NCI-H524 treated with DMSO at 0.1 percent for 48 hours (cell line): ENCODE results near the gene PCNX4.
A peak's percentile ranks its signal among the peaks of the same experiment; 100 is the strongest.
"Not testable (repeated sequence)": the region's sequence is repeated elsewhere in the genome, so short reads cannot be mapped to it uniquely, and the experiment has no call there.

Experiments used
- DNase-seq: peaks from one replicate; lab custom pipeline; 2025; lab: John Stamatoyannopoulos, UW

PCNX4 gene

DNA sequence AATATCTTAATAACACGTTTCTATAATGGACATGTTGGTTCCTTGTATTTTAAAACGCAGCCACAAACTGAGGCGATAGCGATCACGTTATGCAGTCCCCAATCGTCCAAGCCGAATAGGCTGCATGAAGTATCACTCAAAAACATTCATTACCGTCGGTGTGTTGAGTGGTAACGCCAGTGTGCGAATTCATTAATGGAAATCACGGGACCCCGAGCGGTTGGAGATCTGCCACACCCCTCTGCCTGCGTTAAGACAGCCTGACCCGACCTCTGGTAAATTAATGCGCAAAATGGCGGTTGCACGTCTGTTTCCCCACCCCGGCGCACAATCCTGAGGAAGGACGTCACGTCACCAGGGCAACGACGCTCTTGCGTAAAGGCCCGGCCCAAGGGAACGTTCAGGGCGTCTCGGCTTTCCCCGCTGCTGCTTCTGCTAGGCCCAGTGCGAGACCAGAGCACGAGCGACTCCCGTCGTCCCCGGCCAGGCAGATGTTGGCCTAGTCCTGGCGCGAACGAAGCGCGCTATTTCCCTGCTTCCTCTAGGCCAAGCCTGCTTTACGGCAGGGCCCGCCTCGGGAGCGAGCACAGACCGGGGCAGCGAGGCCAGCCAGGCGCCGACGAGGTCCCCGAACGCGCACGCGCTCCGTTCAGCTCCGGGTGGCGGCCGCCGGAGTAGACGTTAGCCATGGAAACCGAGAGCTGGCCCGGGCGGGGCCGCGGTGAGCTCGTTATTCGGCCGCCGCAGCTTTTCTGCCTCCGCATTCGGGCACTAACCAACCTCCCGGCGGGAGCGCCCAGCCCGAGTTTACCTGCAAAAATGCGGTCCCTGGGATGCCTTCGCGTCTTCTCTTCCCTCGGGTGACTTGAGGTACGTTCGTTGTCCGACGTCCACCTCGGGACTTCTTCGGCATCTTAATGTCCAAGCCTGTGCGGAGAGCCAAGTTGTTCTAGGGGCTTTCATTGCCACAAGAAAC is at the start of gene PCNX4:
TSS of gene PCNX4 (plus strand) at position 374 of the 976 bp plus-strand sequence. CDS start 15,716 bp downstream, outside the sequence.
- peak; percentile 100 for DNase-seq

DNA sequence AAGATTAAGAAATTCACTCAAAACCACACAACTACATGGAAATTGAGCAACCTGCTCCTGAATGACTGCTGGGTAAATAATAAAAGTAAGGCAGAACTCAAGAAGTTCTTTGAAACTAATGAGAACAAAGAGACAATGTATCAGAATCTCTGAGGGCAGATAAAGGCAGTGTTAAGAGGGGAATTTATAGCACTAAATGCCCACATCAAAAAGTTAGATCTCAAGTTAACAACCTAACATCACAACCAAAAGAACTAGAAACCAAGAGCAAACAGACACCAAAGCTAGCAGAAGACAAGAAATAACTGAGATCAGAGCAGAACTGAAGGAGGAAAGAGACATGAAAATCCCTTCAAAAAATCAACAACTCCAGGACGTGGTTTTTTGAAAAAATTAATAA is 43.7 kb upstream of the PCNX4 start:
- not testable (repeated sequence) for DNase-seq

DNA sequence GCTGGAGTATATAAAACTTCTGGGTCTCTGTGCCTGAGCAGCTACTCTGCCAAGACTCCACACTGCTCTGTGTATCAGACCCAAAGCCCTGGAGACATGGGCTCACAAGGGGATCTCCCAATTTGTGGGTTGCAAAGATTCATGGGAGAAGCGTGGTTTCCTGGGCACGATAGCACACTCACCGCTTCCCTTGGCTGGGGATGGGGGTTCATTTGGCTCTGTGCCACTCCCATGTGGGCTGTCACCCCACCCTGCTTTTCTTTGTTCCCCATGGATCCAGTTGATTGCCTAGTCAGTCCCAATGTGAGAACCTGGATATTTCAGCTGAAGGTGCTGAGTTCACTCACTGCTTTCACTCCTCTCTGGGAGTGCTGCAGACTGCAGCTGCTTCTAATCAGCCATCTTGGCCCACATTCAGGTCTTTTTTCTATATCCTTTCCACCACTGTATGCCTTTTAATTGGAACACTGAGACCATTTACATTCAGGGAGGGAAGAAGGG is 40.0 kb upstream of the PCNX4 start:
- no peak for DNase-seq

DNA sequence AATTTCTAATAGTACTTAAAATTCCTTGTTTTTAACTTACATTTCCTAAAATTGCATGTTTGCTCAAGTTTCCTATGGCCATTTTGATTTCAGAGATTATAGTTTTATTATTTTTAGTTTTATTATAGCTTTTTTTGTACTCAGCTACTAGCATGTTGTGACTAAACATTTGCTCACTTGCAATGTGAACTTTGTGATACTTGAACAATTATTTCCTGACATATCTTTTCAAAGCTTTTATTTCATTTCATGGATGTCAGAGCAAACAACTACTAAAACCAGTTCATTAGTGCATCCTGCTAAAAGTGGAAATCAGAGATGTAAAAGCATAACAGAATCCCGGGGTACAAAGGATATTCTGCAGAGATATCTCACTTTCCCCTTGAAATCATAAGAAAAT is 33.6 kb upstream of the PCNX4 start:
- no peak for DNase-seq

DNA sequence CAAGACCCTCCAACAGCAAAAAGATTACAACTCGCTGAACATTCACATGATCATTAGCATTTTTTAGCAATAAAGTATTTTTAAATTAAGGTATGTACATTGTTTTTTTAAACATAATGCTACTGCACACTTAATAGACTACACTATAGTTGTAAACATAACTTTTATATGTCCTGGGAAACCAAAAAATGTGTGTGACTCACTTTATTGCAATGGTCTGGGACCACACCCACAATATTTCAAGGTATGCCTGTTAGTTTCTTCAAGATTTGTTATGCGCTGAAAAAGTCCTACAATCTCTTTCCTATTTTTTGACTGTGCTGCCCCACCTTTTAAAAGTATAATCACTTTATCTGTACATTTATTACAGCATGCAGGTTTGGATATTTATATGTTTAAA is 30.4 kb upstream of the PCNX4 start:
- no peak for DNase-seq

DNA sequence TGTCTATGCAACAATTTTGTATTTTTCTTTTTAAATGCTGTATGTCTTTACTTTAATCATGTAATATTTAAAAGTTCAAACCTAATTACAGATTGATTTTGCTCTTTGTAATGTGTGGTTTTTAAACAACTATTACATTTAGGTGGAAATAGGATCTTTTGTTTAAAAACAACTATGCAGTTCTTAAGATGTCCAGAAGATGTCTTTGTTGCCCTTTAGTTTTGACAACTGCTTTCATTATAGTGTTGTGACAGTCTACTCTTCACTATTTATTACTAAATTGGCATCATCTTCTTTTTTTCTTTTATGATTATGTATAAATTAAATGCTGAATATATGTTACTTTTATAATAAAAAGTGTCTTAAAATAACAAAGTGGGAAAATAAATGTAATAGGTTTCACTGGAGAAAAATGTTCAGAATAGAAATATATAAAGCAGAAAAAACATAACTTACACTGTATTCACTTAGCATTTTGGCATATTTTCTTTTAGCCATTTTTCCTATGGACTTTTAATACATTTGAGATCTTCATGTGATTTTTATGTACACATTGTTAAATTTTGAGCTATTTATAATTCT is 27.1 kb upstream of the PCNX4 start:
- peak; percentile 7 for DNase-seq

DNA sequence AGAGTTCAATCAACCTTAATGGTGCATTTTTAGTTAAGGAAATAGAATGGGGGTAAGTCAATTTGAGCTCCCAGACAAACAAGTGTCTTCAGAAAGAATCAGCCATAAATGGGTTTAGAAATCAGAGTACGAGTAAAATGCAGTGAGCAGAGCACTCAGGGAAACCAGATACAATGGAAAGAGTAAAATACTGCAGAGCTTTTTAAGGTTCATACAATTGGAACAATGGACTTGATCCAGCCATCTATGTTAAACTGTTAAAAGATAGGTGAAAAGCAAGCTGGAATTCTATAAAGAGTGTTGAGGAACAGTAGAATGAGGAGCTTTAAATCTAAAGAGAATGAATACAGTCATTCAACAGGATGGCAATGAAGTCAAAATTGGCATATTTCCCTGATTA is 23.8 kb upstream of the PCNX4 start:
- no peak for DNase-seq

DNA sequence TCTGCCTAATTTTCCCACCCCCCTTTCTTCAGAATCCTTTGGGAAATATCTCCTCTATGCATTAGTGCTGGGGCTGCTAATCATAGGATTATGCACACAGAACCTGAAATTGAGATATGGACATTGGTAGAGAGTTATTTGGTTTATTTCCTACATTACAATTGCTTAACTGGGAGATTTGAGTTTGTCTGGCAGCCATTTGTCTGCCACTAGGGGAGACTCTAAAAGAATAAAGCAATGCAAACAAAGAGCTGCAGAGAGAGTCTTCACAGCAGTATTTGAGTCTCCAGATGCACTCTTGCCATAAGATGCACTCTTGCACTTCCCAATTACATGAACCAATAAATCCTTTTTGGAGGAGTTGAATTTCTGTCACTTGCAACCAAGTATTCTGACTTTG is 12.0 kb upstream of the PCNX4 start:
- DNase-seq = no peak

DNA sequence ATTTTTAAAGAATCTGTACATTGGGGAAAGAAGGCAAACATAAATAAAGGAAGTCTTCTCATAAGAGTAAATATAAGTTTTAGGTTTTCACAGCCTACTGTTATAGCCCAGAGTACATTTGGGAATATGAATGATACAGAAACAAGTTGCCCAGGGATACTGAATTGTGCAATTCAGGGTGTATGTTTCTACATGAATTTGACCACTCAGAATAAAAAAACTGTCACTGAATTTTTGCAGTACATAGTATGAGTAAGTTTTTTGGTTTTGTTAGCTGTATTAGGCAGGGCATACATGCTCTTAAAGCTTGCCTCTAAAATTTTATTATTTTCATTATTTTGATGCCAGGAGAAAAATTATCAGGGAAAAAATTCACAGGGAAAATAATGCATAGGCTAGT is 6.6 kb upstream of the PCNX4 start:
- DNase-seq = no peak

DNA sequence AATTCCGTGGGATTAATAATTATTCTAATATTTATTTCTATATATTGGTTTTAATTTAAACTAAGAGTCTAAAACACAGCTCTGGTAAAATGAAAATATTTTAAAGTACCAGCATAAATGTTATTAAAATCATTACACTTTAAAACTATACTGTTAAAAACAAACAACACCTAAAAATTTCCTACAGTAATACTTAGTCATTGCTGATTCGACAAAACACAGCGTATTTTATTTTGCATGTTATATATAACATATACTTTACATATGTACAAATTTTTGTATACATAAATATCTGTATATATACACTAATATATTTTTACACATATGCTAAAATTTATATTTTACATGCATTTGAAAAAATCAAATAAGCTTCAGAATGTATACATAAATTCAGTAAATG is 6.0 kb upstream of the PCNX4 start:
- no peak for DNase-seq

DNA sequence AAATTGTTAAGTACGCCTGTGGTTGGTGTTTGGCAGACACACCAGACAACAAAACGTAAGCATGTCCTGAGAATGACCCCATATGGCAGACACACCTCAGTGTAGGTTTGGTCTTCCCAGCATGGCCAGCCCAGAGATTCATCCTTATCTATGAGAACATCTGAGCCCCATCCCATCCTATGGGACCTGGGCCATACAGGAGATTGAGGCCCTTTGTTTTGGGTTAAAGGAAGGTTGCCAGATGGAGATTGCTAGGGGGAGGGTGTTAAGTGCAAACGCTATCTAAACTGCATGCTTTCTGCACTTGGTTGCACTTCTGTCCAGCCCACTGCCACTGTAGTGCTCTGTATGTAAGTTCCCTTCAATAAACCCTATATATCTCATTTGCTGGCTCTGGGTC is 4.1 kb upstream of the PCNX4 start:
- peak; percentile 62 for DNase-seq

DNA sequence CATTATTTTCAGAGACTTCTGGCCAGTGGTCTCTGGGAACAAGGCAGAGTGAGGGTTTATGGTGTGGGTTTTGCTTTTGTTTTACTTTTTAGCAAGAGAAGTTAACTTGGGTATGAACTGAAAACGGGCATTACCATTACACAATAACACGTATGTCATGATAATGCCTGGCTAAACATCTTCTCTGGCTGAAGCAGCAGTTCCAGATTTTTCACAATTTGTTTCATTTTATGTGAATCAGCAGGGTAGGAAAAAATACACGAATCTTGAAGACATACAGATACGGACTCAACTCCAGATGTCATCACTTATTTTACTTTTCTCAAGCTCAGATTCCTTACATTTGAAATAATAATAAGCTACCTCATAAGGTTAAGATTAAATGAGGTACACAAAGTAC is 2.5 kb upstream of the PCNX4 start:
- no peak for DNase-seq

DNA sequence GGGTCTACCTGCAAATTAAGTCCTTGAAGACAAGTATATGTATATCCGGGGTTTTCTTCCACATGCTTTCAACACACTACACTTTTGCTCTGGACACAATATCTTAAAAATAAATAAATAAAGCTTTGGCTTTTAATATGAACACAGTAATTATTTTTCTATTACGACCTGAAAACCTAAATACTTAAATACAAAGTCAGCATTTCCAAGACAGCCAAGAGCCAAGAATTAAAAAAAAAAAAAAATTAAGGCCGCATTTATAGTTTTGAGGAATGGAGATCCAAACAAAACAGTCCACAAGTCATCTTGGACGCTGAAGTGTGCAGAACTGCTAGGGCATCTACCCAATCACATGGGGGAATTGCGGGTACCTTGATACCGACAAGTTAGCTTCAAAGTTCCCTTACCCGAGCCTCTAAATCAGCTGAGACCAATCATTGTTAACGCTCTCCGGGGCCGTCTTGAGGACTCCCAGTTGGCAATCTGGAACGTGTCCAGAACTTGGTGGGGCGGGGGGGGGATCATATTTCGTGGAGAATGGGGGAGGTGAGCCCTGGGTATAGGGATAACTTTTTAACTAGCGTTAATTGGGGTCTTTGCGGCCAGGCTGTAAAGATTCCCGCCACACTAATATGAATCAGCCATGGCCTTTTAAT is 731 bp upstream of the PCNX4 start:
- peak; percentile 72 for DNase-seq

DNA sequence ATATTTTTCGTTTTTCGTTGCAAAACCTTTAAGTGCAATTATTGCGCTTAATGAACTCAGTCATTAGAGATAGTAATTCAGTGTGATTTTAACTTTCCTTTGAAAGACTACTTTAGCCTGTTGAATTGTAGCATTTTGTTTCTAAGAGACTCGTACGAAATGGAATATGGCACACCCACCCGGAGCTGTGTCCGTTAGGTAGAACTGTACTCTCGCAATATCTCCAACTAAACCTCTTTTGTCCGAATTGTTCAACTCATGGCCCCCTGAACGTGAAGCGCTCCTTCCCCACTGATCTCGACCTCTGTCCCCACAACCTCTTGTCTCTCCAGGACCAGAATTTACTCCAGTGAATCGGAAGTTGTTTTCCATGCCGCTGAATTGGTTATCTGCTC is 800 bp downstream of the PCNX4 start:
- DNase-seq = no peak

DNA sequence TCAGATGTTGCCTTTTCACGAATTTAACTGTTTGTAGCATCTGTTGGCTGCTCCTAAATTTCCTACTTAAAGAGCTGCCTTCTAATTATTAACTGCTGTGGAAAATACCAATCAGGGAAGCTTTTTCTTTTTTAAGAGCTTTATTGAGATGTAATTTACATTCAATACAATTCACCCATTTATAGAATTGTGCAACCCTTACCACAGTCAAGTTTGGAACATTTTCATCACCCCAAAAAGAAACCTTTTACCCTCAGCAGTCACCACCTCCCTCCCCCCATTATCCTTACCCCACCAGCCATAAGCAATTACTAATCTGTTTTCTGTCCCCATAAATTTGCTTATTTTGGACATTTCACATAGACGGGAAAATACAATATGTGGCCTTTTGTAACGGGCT is 1.4 kb downstream of the PCNX4 start:
- DNase-seq = no peak

DNA sequence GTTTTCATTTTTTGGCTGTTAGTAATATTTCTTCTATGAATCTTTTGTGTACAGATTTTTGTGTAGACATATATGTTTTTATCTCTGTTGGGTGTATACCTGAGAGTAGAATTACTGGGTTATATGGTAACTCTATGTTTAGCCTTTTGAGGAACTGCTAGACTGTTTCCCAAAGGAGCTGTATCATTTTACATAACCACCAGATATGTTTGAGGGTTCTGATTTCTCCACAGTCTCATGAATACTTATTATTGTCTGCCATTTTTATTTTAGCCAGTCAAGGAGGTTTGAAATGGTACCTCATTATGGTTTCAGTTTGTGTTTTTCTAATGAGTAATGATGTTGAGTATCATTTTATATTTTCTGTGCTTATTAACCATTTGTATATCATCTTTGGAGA is 1.9 kb downstream of the PCNX4 start:
- no peak for DNase-seq

DNA sequence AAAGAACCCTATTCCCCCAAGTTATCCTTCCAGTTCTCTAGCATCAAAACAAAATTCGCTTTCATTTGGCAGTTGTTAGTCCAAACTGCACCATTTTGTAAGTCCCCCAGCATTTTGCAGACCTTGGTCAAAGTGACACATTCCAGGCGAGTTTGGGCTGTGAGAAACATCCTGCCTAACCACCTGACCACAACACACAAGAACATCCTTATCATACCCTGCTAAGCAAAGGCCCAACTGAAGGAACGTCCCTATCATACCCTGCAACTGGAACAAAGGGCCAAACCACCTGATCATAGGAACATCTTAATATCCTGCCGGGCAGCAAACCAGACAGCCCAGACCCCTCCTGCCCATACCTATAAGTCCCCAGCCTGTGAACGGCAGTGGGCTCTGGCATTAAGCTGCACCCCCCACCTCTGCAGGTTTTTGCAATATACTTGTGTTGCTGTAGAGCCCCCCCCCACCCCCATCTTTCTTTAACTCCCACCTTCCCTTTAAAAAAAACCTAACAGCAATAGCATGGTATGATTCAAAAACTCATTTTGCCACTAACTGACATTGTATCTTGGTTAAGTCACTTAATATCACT is 2.7 kb downstream of the PCNX4 start:
- DNase-seq = no peak

DNA sequence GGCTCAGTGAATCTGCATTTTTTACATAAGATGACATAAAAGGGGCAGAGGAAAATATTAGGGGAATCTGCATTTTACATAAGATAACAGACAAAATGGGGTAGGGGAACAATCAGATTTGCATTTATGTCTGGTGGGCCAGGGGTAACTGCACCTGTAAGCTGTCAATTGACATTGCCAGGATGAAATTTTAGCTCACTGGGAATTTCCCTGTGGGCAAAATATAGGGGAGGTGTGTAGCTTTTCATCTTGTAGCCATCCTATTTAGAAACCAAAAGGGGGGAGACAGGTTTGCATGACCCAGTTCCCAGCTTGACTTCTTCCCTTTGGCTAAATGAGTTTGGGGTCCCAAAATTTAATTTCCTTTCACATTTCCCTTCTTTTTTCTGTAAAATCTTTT is 3.5 kb downstream of the PCNX4 start:
- DNase-seq = no peak

DNA sequence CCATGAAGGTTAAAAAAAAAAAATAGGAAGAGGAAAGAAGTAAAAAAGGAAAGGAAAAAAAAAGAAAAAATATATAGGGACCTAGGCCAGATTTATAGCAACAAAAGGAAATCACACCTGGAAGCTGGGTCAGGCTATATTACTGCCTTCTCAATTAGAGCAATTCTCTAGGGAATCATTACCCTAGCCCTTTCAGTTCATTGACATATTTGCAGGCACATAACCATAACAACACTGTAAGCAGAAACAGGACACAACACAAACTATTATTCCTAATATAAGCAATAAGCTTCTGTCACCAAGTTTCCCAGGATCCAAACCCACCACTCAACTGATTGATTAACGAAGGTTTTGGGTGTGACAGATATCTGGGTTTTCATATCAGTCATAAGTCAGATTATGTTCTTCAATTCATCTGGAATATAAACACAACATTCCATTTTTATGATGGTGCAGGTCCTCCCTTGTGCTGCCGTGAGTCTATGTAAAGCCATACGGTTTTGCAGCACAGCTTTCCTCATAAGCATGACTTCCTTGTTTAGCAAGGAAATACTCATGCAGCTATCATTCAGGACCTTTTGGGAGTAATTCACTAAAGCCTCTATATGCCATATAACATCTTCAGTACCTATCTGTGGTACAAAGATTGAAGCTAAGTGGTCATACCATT is 4.2 kb downstream of the PCNX4 start:
- DNase-seq = no peak

DNA sequence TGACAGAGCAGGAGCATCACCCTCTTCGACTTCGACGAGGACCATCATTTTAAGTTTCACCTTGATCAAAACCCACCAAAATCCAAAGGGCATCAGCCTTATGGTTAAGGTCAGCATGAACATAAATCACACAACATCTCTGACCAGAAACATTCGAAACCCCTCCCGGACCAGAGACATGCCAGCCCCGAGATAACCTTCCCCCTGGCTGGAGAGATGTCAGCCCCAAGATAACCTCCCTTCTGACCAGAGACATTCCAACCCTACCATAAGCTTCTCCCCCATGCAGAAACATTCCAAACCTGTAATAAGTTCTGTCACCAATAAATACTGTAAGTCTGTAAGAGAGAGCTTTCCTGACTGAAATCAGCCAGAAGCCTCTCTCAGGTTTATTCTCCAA is 6.3 kb downstream of the PCNX4 start:
- no peak for DNase-seq

DNA sequence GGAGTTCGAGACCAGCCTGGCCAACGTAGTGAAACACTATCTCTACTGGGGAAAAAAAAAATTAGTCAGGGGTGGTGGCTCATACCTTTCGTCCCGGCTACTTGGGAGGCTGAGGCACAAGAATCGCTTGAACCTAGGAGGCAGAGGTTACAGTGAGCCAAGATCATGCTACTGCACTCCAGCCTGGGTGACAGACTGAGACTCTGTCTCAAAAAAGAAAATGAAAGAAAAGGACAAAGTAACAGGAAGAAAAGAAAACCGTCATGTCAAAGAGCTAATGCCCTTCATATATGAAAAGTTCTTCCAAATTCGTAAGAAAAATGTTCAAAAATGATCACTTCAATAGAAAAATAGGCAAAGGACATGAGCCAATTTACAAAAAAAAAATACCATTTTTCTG is 8.1 kb downstream of the PCNX4 start:
- not testable (repeated sequence) for DNase-seq

DNA sequence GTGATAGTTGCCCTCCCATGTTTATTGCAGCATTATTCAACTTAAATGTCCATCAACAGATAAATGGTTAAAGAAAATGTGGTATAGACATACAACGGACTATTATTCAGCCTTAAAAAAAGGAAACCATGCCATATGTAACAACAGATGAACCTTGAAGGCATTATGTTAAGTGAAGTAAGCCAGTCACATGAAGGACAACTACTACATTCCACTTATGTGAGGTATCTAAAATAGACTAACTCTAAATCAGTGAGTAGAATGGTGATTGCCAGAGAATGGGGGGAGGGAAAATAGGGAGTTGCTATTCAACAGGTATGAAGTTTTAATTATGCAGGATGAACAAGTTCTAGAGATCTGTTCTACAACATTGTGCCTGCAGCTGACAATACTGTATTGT is 10.1 kb downstream of the PCNX4 start:
- DNase-seq = no peak
